KMS-11 (cell line): ENCODE data around the gene RASSF4.

Experiments used
- H2AFZ ChIP-seq: fragments of 200-600 bp; sonication (generic); 2 replicates; pipeline ENCODE4 v1.6.1; 2016; ENCODE audit warnings: antibody characterized with exemption, mixed run types, low read depth
- H3K27ac ChIP-seq: fragments of 200-600 bp; sonication (generic); 2 replicates; pipeline ENCODE4 v1.6.1; 2016; ENCODE audit warnings: mild to moderate bottlenecking, mixed run types
- H3K27me3 ChIP-seq: fragments of 200-600 bp; sonication (generic); 2 replicates; pipeline ENCODE4 v1.6.1; 2017; ENCODE audit warnings: mild to moderate bottlenecking, low read depth, mixed run types, moderate library complexity; ENCODE audit not compliant: insufficient read depth
- H3K36me3 ChIP-seq: fragments of 200-600 bp; sonication (generic); 2 replicates; pipeline ENCODE4 v1.6.1; 2017; ENCODE audit warnings: mild to moderate bottlenecking, mixed run types; ENCODE audit not compliant: insufficient read depth
- H3K4me1 ChIP-seq: fragments of 200-600 bp; sonication (generic); 2 replicates; pipeline ENCODE4 v1.6.1; 2016; ENCODE audit warnings: mild to moderate bottlenecking, low read depth, mixed run types; ENCODE audit not compliant: poor library complexity, severe bottlenecking
- H3K4me2 ChIP-seq: fragments of 200-600 bp; sonication (generic); 2 replicates; pipeline ENCODE4 v1.7.0; 2016; ENCODE audit warnings: mild to moderate bottlenecking, mixed run types
- H3K4me3 ChIP-seq: fragments of 200-600 bp; sonication (generic); IDR thresholded peaks from 2 replicates; pipeline ENCODE4 v1.6.1; 2017; ENCODE audit warnings: low read depth, low read length, mixed read lengths; ENCODE audit not compliant: insufficient read depth
- H3K79me2 ChIP-seq: fragments of 200-600 bp; sonication (generic); 2 replicates; pipeline ENCODE4 v1.6.1; 2016; ENCODE audit warnings: low read depth, mixed run types; ENCODE audit not compliant: insufficient read depth
- H3K9ac ChIP-seq: fragments of 200-600 bp; sonication (generic); 2 replicates; pipeline ENCODE4 v1.6.1; 2016; ENCODE audit warnings: mild to moderate bottlenecking, mixed run types
- H4K20me1 ChIP-seq: fragments of 200-600 bp; sonication (generic); 2 replicates; pipeline ENCODE4 v1.6.1; 2016; ENCODE audit warnings: mild to moderate bottlenecking, mixed run types; ENCODE audit not compliant: insufficient read depth
- CTCF ChIP-seq: fragments of 200-600 bp; sonication (generic); conservative IDR thresholded peaks from 2 replicates; pipeline ENCODE4 v1.6.1; 2017; ENCODE audit warnings: low read depth, mild to moderate bottlenecking, antibody characterized with exemption, low read length, moderate library complexity, mixed read lengths

The RASSF4 gene

GRCh38 chr10:44985175-44985681 lies 25.6 kb downstream of the RASSF4 start:
- no peak overlapping the region for H2AFZ ChIP-seq
- no peaks in the 10 kb centered on the region for H3K27me3 ChIP-seq
- H3K9ac ChIP-seq, result no peak overlapping the region
- H3K4me1 ChIP-seq, result peaks cover 31% of the 10 kb centered on the region
- H3K36me3 ChIP-seq, result peaks cover 6% of the 10 kb centered on the region; the same call in 1 of the 2 replicates
- no peak for TF ChIP-seq CTCF
- no peak overlapping the region for H3K4me3 ChIP-seq
- H3K79me2 ChIP-seq, result peaks cover 8% of the 10 kb centered on the region; the same call in 1 of the 2 replicates
- H3K27ac ChIP-seq, result no peak overlapping the region
- no peak overlapping the region for H3K4me2 ChIP-seq
- no peaks in the 10 kb centered on the region for H4K20me1 ChIP-seq

- peaks cover 31% of the 10 kb centered on the region for H3K4me1 ChIP-seq
- H3K79me2 ChIP-seq, result no peaks in the 10 kb centered on the region
- TF ChIP-seq CTCF, result no peak
- no peak overlapping the region for H2AFZ ChIP-seq
- no peak overlapping the region for H3K4me2 ChIP-seq
- H3K36me3 ChIP-seq, result peaks cover 6% of the 10 kb centered on the region; the same call in 1 of the 2 replicates
- no peak overlapping the region for H3K27ac ChIP-seq
- no peaks in the 10 kb centered on the region for H4K20me1 ChIP-seq
- no peak overlapping the region for H3K4me3 ChIP-seq
- H3K27me3 ChIP-seq, result no peaks in the 10 kb centered on the region
- H3K9ac ChIP-seq, result no peak overlapping the region
Measured at GRCh38 chr10:44986179-44986578, 26.6 kb downstream of the RASSF4 start.

GRCh38 chr10:44986670-44987069 lies 27.1 kb downstream of the RASSF4 start:
- H4K20me1 ChIP-seq, result no peaks in the 10 kb centered on the region
- TF ChIP-seq CTCF, result no peak
- no peak overlapping the region for H3K9ac ChIP-seq
- H3K27ac ChIP-seq, result no peak overlapping the region
- H3K36me3 ChIP-seq, result peaks cover 6% of the 10 kb centered on the region; the same call in 1 of the 2 replicates
- H3K27me3 ChIP-seq, result no peaks in the 10 kb centered on the region
- no peaks in the 10 kb centered on the region for H3K79me2 ChIP-seq
- H3K4me1 ChIP-seq, result peaks cover 32% of the 10 kb centered on the region
- H3K4me3 ChIP-seq, result no peak overlapping the region
- H2AFZ ChIP-seq, result no peak overlapping the region
- no peak overlapping the region for H3K4me2 ChIP-seq

- TF ChIP-seq CTCF, result no peak
- H2AFZ ChIP-seq, result no peak overlapping the region
- H3K27ac ChIP-seq, result no peak overlapping the region
- H3K4me2 ChIP-seq, result no peak overlapping the region
- no peaks in the 10 kb centered on the region for H3K27me3 ChIP-seq
- no peak overlapping the region for H3K4me3 ChIP-seq
- H4K20me1 ChIP-seq, result no peaks in the 10 kb centered on the region
- H3K4me1 ChIP-seq, result peaks cover 56% of the 10 kb centered on the region
- H3K9ac ChIP-seq, result no peak overlapping the region
- H3K79me2 ChIP-seq, result no peaks in the 10 kb centered on the region
- peaks cover 6% of the 10 kb centered on the region; the same call in 1 of the 2 replicates for H3K36me3 ChIP-seq
Measured at GRCh38 chr10:44988957-44989585, 29.5 kb downstream of the RASSF4 start.
